ENCODE results near the gene CBFA2T2.
A peak's percentile ranks its signal among the peaks of the same experiment; 100 is the strongest.

The CBFA2T2 gene

DNA sequence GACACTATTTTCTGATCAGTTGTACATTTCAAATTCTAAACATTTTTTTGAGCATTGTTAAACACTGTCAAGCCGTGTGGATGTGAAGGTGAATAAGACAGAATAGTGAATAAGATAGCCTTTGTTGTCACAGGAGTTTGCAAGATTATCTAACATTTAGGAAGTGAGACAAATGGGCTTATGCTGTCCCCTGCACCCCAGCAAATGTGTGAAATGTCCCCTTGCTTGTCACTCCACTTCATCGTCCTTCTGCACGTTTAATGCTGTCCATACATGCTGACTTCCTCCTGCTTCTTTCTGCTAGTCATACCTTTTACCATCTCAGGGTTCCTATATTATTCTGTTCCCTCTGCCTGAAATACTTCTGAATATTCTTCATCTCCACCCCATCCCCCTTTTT lies 62.6 kb downstream of the CBFA2T2 start:
- no peaks in the 10 kb centered on the region for H3K9me3 ChIP-seq (ENCODE audit: insufficient read depth, low read depth, low read length)
- H3F3A ChIP-seq (ENCODE audit: low read depth): 0 out of 2 replicates have a peak, but pooled peaks cover 4% of the 10 kb centered on the region
- no peak for TF ChIP-seq EZH2phosphoT487 (IDR thresholded peaks at IDR 0.05; ENCODE audit: borderline replicate concordance)
- TF ChIP-seq, protein P1, sequence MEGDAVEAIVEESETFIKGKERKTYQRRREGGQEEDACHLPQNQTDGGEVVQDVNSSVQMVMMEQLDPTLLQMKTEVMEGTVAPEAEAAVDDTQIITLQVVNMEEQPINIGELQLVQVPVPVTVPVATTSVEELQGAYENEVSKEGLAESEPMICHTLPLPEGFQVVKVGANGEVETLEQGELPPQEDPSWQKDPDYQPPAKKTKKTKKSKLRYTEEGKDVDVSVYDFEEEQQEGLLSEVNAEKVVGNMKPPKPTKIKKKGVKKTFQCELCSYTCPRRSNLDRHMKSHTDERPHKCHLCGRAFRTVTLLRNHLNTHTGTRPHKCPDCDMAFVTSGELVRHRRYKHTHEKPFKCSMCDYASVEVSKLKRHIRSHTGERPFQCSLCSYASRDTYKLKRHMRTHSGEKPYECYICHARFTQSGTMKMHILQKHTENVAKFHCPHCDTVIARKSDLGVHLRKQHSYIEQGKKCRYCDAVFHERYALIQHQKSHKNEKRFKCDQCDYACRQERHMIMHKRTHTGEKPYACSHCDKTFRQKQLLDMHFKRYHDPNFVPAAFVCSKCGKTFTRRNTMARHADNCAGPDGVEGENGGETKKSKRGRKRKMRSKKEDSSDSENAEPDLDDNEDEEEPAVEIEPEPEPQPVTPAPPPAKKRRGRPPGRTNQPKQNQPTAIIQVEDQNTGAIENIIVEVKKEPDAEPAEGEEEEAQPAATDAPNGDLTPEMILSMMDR (conservative IDR thresholded peaks at IDR 0.05; ENCODE audit: low read length): no peak
- H3K79me2 ChIP-seq (ENCODE audit: insufficient read depth, low read length): no peaks in the 10 kb centered on the region; the same call in 1 of the 2 replicates
- no peak overlapping the region for H3K4me3 ChIP-seq (ENCODE audit: low read length, poor library complexity, severe bottlenecking)
- H3K9ac ChIP-seq (ENCODE audit: low read depth, low read length, poor library complexity, severe bottlenecking): no peak overlapping the region
- no peak overlapping the region for H3K4me2 ChIP-seq (ENCODE audit: low read depth, low read length, poor library complexity, severe bottlenecking)
- peaks cover 11% of the 10 kb centered on the region; the same call in 1 of the 2 replicates for H3K36me3 ChIP-seq (ENCODE audit: insufficient read depth, low read length)
- no peak overlapping the region for H2AFZ ChIP-seq (ENCODE audit: low read length)
- H3K4me1 ChIP-seq (ENCODE audit: insufficient read depth, low read length, poor library complexity, severe bottlenecking): peaks cover 19% of the 10 kb centered on the region
- H3K9me2 ChIP-seq (replicated peaks; ENCODE audit: low read depth, low read length): no peaks in the 10 kb centered on the region
- no peaks in the 10 kb centered on the region for H4K20me1 ChIP-seq (ENCODE audit: insufficient read depth, low read length, poor library complexity, severe bottlenecking)
- H3K27me3 ChIP-seq (ENCODE audit: insufficient read depth, low read length, poor library complexity, severe bottlenecking): no peaks in the 10 kb centered on the region

DNA sequence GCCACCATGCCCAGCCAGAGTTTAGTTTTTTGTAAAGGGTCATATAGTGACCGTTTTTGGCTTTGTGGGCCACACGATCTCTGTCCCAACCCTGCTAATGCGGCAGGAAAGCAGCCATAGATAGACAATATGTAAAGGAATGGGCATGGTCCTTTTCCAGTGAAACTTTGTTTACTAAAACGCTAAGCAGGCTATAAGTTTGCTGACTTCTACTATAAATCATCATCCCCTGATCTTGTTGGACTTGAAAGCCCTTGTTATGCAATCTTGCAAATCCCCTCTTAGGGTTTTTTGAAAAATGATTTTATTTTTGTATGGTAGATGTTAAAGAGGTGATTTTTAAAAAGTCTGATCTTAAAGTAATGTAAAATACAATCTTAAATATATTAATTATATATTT lies 63.6 kb downstream of the CBFA2T2 start:
- H3F3A ChIP-seq (ENCODE audit: low read depth): 0 out of 2 replicates have a peak, but pooled peaks cover 4% of the 10 kb centered on the region
- no peak overlapping the region for H2AFZ ChIP-seq (ENCODE audit: low read length)
- H3K27me3 ChIP-seq (ENCODE audit: insufficient read depth, low read length, poor library complexity, severe bottlenecking): no peaks in the 10 kb centered on the region
- no peak overlapping the region for H3K4me2 ChIP-seq (ENCODE audit: low read depth, low read length, poor library complexity, severe bottlenecking)
- peaks cover 19% of the 10 kb centered on the region for H3K4me1 ChIP-seq (ENCODE audit: insufficient read depth, low read length, poor library complexity, severe bottlenecking)
- no peaks in the 10 kb centered on the region for H3K9me3 ChIP-seq (ENCODE audit: insufficient read depth, low read depth, low read length)
- no peaks in the 10 kb centered on the region for H4K20me1 ChIP-seq (ENCODE audit: insufficient read depth, low read length, poor library complexity, severe bottlenecking)
- no peak overlapping the region for H3K4me3 ChIP-seq (ENCODE audit: low read length, poor library complexity, severe bottlenecking)
- H3K79me2 ChIP-seq (ENCODE audit: insufficient read depth, low read length): no peaks in the 10 kb centered on the region; the same call in 1 of the 2 replicates
- no peak overlapping the region for H3K9ac ChIP-seq (ENCODE audit: low read depth, low read length, poor library complexity, severe bottlenecking)
- H3K9me2 ChIP-seq (replicated peaks; ENCODE audit: low read depth, low read length): no peaks in the 10 kb centered on the region
- TF ChIP-seq EZH2phosphoT487 (IDR thresholded peaks at IDR 0.05; ENCODE audit: borderline replicate concordance): no peak
- TF ChIP-seq, protein P1 (conservative IDR thresholded peaks at IDR 0.05; ENCODE audit: low read length): no peak
- H3K36me3 ChIP-seq (ENCODE audit: insufficient read depth, low read length): peaks cover 11% of the 10 kb centered on the region; the same call in 1 of the 2 replicates

DNA sequence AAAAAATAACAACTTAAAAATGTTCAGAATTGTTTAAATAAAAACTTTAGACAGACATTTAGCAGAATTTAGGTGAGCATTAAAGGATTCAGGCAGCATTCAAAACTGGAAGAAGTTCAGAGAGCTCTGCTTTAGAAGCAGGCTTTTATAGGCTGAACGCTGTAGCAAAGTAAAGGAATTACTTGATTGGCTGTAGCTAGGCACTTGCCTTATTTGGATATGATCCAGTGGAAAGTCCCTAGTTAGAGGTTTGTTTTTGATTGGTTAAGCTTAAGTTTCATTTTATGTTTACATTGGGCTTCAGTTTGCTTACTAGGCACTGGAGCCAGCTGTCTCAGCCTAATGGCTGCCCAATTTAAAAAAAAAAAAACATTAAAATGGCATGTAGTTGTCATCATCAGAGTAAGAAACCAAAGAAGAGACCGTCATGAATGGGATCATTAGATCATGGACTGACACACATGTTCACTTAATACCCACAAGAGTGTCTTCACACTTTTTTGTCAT lies 65.1 kb downstream of the CBFA2T2 start:
- Histone ChIP-seq H3K9me2 (replicated peaks; ENCODE audit: low read depth, low read length) (no peaks in the 10 kb centered on the region), H3K9me3 (ENCODE audit: insufficient read depth, low read depth, low read length) (no peaks in the 10 kb centered on the region), H3K9ac (ENCODE audit: low read depth, low read length, poor library complexity, severe bottlenecking) (peak overlapping the region; percentile 59), H3K36me3 (ENCODE audit: insufficient read depth, low read length) (peaks cover 11% of the 10 kb centered on the region; the same call in 1 of the 2 replicates), H2AFZ (ENCODE audit: low read length) (no peak overlapping the region), H3F3A (ENCODE audit: low read depth) (0 out of 2 replicates have a peak, but pooled peaks cover 4% of the 10 kb centered on the region), H3K79me2 (ENCODE audit: insufficient read depth, low read length) (no peaks in the 10 kb centered on the region), H3K27me3 (ENCODE audit: insufficient read depth, low read length, poor library complexity, severe bottlenecking) (no peaks in the 10 kb centered on the region), H3K4me3 (ENCODE audit: low read length, poor library complexity, severe bottlenecking) (peak overlapping the region; percentile 48), H3K4me1 (ENCODE audit: insufficient read depth, low read length, poor library complexity, severe bottlenecking) (peaks cover 19% of the 10 kb centered on the region), H4K20me1 (ENCODE audit: insufficient read depth, low read length, poor library complexity, severe bottlenecking) (no peaks in the 10 kb centered on the region), H3K4me2 (ENCODE audit: low read depth, low read length, poor library complexity, severe bottlenecking) (peak overlapping the region; percentile 58)
- TF ChIP-seq EZH2phosphoT487 (IDR thresholded peaks at IDR 0.05; ENCODE audit: borderline replicate concordance): no peak
- TF ChIP-seq, protein P1 (conservative IDR thresholded peaks at IDR 0.05; ENCODE audit: low read length): no peak

All from Loucy (cell line).